ENCODE data around the gene RBMXL2. TPM values are rescaled to one million over a fixed set of nuclear protein-coding genes. Genes with fewer than 3 reads are reported as not detected.

The RBMXL2 gene
- 0.25 and 0.54 TPM in 2 replicates for total RNA-seq
- 0.07 and 0.36 TPM in 2 replicates for polyA plus RNA-seq

DNA sequence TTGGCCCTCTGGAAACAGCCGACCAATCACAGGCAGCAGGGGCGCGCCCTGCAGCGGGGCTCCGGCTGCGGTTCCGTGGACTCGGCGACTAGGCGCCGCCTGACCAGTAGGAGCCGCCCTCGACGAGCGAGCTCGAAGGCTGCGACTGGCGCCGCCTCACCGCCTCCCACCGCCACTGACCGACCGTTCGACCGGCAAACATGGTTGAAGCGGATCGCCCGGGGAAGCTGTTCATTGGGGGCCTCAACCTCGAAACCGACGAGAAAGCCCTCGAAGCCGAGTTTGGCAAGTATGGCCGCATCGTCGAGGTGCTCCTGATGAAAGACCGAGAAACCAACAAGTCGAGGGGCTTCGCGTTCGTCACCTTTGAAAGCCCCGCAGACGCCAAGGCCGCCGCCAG is at the start of gene RBMXL2:
TSS of gene RBMXL2 (plus strand) at position 78 of the 400 bp plus-strand sequence. CDS start at position 201, 123 bp downstream.
- Histone ChIP-seq H3K4me1 (ENCODE audit: low read depth) (no peaks in the 10 kb centered on the region), H3K4me3 (no peak within 1 kb of the TSS), H3K27me3 (no peaks in the 10 kb centered on the region), H3K27ac (no peak within 1 kb of the TSS), H3K36me3 (no peaks in the 10 kb centered on the region), H3K9me3 (ENCODE audit: low read depth) (no peaks in the 10 kb centered on the region)
- DNase-seq (ENCODE audit: low read depth in 1 of 2, low spot score in 1 of 2), result peak in 1 of 2 donors; percentile 0
- TF ChIP-seq, protein P1, sequence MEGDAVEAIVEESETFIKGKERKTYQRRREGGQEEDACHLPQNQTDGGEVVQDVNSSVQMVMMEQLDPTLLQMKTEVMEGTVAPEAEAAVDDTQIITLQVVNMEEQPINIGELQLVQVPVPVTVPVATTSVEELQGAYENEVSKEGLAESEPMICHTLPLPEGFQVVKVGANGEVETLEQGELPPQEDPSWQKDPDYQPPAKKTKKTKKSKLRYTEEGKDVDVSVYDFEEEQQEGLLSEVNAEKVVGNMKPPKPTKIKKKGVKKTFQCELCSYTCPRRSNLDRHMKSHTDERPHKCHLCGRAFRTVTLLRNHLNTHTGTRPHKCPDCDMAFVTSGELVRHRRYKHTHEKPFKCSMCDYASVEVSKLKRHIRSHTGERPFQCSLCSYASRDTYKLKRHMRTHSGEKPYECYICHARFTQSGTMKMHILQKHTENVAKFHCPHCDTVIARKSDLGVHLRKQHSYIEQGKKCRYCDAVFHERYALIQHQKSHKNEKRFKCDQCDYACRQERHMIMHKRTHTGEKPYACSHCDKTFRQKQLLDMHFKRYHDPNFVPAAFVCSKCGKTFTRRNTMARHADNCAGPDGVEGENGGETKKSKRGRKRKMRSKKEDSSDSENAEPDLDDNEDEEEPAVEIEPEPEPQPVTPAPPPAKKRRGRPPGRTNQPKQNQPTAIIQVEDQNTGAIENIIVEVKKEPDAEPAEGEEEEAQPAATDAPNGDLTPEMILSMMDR (IDR thresholded peaks at IDR 0.05; ENCODE audit: low read depth, low read length), result no peak

DNA sequence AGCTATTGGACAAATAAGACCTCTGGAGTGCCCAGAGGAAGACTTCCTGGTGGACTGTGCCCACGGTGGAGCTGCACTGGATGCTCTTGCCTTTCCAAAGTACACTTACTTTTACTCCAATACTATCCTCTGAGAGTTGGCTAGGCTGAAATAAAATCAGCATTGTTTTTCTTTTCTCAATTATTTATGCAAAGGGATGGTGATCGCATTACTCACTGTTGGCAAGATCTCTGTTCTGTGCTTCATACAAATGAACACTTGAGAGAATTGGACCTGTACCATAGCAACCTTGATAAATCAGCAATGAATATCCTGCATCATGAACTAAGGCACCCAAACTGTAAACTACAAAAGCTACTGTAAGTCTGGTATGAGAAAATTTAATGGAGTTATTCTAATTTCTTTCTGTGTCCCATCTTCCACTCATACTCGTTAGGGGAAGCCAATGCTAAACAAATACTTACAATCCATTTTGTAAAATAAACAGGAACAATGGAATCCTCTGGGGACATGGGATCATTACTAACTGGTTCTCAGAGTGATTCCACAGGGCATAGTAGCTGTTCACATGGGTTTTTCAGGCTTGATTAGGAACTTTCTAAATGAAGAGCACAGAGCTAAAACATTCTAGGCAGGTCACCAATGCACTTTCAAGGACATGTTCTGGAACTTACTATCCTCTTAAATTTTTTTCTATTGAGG is 42.2 kb upstream of the RBMXL2 start:
- TF ChIP-seq, protein P1 (IDR thresholded peaks at IDR 0.05; ENCODE audit: low read depth, low read length), result no peak
- Histone ChIP-seq H3K9me3 (ENCODE audit: low read depth) (no peaks in the 10 kb centered on the region), H3K36me3 (no peaks in the 10 kb centered on the region), H3K4me1 (ENCODE audit: low read depth) (no peaks in the 10 kb centered on the region), H3K27ac (no peak overlapping the region), H3K27me3 (no peaks in the 10 kb centered on the region), H3K4me3 (no peak overlapping the region)
- DNase-seq (ENCODE audit: low read depth in 1 of 2, low spot score in 1 of 2), result peak in 1 of 2 donors; percentile 24

DNA sequence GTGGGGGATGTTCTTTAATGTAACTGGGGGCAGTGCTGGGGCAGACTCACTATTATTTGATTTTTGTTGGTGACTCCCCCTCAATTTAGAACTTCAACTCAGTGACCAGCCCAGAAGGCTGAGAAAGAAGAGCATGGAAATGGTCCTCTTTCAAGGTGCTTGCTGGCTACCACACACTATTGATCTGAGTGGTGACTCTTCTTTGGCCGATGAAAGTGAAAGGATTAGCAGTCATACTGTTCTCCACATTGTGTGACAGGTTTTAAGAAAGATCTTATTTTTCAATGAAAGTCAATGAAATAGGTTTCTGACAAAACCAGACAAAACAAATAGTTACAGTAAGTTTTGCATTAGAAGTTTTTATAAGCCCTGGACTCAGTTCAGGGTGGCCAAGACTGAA is 38.6 kb upstream of the RBMXL2 start:
- H3K4me3 ChIP-seq, result no peak overlapping the region

DNA sequence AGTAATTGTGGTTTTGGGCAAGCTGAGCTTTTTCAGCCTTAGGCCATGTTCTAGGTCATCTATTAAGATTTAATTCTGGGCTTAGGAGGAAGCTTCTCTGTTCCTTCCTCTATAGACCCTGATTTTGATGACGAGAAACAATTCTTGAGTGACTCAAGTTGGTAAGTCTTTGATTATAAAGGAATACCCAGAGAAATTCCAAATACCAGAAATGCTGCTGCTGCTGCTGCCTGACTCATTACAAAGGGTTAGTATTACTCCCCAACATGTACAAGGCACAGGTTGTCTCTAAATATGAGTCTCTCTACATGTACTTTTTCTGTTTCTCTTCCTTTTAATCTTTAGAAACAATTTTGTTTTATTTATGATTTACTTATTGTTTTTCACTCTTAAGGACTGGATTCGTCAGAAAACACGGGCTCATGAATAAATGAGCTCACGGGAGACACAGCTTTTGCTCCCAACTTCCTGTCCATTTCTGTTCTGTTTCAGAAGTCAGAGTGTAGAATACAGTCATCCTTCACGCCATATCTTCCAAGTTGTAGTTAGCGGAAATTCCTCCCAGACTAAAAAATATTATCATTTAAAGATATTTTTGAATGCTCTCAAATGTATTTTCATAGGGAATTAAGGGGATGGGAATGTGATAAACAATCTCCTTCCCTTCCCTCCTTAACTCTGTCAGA is 31.8 kb upstream of the RBMXL2 start:
- no peaks in the 10 kb centered on the region for H3K9me3 ChIP-seq (ENCODE audit: low read depth)
- no peak overlapping the region for H3K4me3 ChIP-seq
- TF ChIP-seq, protein P1 (IDR thresholded peaks at IDR 0.05; ENCODE audit: low read depth, low read length), result no peak

More for the DNA sequence above, 38.6 kb upstream of the RBMXL2 start:
- Histone ChIP-seq H3K27me3 (no peaks in the 10 kb centered on the region), H3K4me1 (ENCODE audit: low read depth) (no peaks in the 10 kb centered on the region), H3K9me3 (ENCODE audit: low read depth) (no peaks in the 10 kb centered on the region), H3K27ac (no peak overlapping the region), H3K36me3 (no peaks in the 10 kb centered on the region)
- DNase-seq (ENCODE audit: low read depth in 1 of 2, low spot score in 1 of 2), result no peak
- TF ChIP-seq, protein P1 (IDR thresholded peaks at IDR 0.05; ENCODE audit: low read depth, low read length), result no peak

DNA sequence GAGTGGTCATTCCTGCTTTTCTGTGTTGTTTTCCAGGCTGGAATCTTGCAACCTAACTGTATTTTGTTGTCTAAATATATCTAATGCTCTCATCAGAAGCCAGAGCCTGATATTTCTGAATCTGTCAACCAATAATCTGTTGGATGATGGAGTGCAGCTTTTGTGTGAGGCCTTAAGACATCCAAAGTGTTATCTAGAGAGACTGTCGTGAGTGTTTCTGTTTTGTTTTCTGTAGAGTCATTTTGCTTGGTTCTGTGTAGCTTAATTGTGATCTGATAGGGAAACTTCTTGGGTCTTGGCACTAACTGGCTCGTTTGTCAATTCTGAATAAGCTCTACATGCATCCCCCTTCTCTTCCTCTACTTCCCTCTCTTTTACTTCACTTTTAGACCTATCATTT is 31.2 kb upstream of the RBMXL2 start:
- H3K4me3 ChIP-seq, result no peak overlapping the region
- H3K27me3 ChIP-seq, result no peaks in the 10 kb centered on the region
- peak in 1 of 2 donors; percentile 2 for DNase-seq (ENCODE audit: low read depth in 1 of 2, low spot score in 1 of 2)
- no peaks in the 10 kb centered on the region for H3K9me3 ChIP-seq (ENCODE audit: low read depth)
- H3K27ac ChIP-seq, result no peak overlapping the region
- H3K4me1 ChIP-seq (ENCODE audit: low read depth), result peaks cover 3% of the 10 kb centered on the region
- TF ChIP-seq, protein P1 (IDR thresholded peaks at IDR 0.05; ENCODE audit: low read depth, low read length), result no peak
- no peaks in the 10 kb centered on the region for H3K36me3 ChIP-seq

More for the DNA sequence above, 31.8 kb upstream of the RBMXL2 start:
- peak in 1 of 2 donors; percentile 37 for DNase-seq (ENCODE audit: low read depth in 1 of 2, low spot score in 1 of 2)
- Histone ChIP-seq H3K27ac (no peak overlapping the region), H3K4me1 (ENCODE audit: low read depth) (peaks cover 3% of the 10 kb centered on the region), H3K27me3 (no peaks in the 10 kb centered on the region), H3K36me3 (no peaks in the 10 kb centered on the region)
